ENCODE results near the gene CHAD. TPM values are rescaled to one million over a fixed set of nuclear protein-coding genes. Genes with fewer than 3 reads are reported as not detected.

CHAD gene
- total RNA-seq, 1 donor from 2014 or later = 0.12 TPM

DNA sequence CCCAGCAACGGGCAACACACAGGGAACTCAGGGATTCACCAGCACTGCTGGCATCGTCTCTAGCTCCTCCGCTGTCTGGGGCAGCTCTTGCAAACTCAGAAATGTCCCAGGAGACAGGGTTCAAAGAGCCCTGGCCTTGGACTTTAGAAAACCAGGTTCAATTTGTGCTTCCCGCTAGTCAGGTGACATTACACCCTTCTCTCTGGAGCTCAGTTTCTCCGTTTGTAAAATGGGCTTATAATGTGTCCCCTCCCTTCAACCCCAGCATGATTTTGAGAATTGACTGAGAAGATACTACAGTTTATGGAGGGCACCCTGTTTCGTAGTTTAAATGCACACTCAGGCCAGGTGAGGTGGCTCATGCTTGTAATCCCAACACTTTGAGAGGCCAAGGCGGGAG, 37.6 kb upstream of the CHAD start:
- TF ChIP-seq, protein P1, sequence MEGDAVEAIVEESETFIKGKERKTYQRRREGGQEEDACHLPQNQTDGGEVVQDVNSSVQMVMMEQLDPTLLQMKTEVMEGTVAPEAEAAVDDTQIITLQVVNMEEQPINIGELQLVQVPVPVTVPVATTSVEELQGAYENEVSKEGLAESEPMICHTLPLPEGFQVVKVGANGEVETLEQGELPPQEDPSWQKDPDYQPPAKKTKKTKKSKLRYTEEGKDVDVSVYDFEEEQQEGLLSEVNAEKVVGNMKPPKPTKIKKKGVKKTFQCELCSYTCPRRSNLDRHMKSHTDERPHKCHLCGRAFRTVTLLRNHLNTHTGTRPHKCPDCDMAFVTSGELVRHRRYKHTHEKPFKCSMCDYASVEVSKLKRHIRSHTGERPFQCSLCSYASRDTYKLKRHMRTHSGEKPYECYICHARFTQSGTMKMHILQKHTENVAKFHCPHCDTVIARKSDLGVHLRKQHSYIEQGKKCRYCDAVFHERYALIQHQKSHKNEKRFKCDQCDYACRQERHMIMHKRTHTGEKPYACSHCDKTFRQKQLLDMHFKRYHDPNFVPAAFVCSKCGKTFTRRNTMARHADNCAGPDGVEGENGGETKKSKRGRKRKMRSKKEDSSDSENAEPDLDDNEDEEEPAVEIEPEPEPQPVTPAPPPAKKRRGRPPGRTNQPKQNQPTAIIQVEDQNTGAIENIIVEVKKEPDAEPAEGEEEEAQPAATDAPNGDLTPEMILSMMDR (IDR thresholded peaks at IDR 0.05) = no peak
- H3K36me3 Mint-ChIP-seq (ENCODE audit: low read depth) = no peaks in the 10 kb centered on the region
- no peak overlapping the region for H3K4me3 Mint-ChIP-seq (ENCODE audit: unreplicated experiment)
- DNase-seq (ENCODE audit: low spot score) = no peak
- H3K4me1 Mint-ChIP-seq (ENCODE audit: low read depth) = peaks cover 22% of the 10 kb centered on the region
- H3K27me3 Mint-ChIP-seq (ENCODE audit: low read depth) = no peaks in the 10 kb centered on the region
- H3K27ac Mint-ChIP-seq (ENCODE audit: unreplicated experiment) = no peak overlapping the region
- no peaks in the 10 kb centered on the region for H3K9me3 Mint-ChIP-seq (ENCODE audit: low read depth)

DNA sequence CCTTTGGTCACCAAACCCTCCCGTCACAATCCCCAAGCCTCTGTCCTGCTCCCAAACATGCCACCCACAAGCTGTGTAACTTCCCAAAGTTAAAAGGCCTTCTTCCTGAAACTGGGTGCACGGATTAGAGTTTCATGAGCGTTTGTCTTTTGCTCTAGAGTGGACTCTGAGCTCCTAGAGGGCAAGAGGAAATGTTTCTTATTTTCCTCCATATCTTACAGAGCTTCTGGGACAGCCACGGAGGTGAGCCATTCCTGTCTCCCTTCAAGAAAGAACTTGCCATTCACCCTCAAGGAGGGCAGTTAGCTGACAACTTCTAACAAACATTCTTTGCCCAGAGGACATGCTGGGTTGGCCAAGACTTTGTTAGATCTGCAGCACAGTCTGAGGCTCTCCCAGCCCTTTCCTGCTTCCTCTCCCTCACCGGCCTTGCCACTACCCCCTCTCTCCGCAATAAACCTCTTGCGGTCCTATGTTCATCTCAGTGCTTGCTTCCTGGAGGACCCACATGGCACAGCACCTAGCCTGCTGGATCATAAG, 37.0 kb upstream of the CHAD start:
- Mint-ChIP-seq H3K4me1 (ENCODE audit: low read depth) (peaks cover 16% of the 10 kb centered on the region), H3K27ac (ENCODE audit: unreplicated experiment) (no peak overlapping the region), H3K27me3 (ENCODE audit: low read depth) (no peaks in the 10 kb centered on the region), H3K4me3 (ENCODE audit: unreplicated experiment) (no peak overlapping the region), H3K9me3 (ENCODE audit: low read depth) (no peaks in the 10 kb centered on the region), H3K36me3 (ENCODE audit: low read depth) (no peaks in the 10 kb centered on the region)
- DNase-seq (ENCODE audit: low spot score) = no peak
- TF ChIP-seq, protein P1 (IDR thresholded peaks at IDR 0.05) = no peak

DNA sequence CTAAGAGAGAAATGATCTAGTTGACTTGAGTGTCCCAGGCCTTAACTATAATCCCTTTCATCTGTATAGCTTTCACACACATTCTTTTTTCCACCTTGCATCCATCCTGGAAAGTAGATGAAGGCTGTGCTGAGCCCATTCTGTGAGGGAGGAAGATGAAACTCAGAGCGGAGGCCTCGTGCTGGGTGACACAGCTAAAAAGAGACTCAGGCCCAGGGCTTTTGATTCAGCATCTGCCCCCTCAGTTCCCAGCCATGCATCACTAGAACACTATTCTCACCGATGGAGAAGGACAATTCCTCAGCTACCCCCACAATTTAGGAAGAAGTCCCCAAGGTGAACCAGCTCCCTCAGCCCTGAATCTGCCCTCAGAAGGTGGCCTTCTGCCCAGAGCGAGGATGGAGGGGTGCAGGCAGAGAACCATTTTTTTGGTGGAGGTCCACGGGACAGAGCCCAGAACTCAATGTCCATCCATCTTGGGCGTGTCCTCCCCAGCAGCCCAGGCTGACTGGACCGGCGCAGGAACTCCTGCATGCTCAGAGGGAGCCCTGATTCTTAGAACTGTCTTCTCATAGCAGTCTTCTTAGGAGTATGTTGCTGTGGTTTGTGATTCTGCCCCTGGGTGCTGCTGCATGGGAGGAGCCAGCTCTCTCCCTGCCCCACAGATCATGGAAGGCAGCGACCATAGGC, 33.8 kb upstream of the CHAD start:
- DNase-seq (ENCODE audit: low spot score) = peak; percentile 38
- Mint-ChIP-seq H3K27ac (ENCODE audit: unreplicated experiment) (no peak overlapping the region), H3K9me3 (ENCODE audit: low read depth) (no peaks in the 10 kb centered on the region), H3K4me1 (ENCODE audit: low read depth) (peaks cover 3% of the 10 kb centered on the region), H3K4me3 (ENCODE audit: unreplicated experiment) (no peak overlapping the region), H3K27me3 (ENCODE audit: low read depth) (no peaks in the 10 kb centered on the region), H3K36me3 (ENCODE audit: low read depth) (no peaks in the 10 kb centered on the region)
- TF ChIP-seq, protein P1 (IDR thresholded peaks at IDR 0.05) = no peak

DNA sequence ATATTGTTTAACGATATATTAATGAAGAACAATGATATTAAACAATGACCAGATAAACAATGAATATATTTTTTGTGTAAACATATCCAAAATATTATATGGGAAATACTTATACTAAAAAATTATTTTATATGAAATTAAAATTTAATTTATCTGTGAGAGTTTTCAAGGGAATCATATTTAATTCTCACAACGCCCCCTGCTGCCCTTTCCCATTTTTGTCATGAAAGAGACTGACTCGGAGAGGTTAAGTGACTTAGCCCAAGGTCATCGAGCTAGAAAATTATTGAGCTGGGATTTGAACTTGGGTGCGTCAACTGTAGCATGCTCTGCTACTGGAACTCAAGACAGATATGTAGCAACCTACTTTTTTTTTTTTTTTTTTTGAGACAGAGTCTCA, 32.4 kb upstream of the CHAD start:
- Mint-ChIP-seq H3K9me3 (ENCODE audit: low read depth) (no peaks in the 10 kb centered on the region), H3K27ac (ENCODE audit: unreplicated experiment) (no peak overlapping the region), H3K4me1 (ENCODE audit: low read depth) (peaks cover 3% of the 10 kb centered on the region), H3K36me3 (ENCODE audit: low read depth) (no peaks in the 10 kb centered on the region), H3K4me3 (ENCODE audit: unreplicated experiment) (no peak overlapping the region), H3K27me3 (ENCODE audit: low read depth) (no peaks in the 10 kb centered on the region)
- TF ChIP-seq, protein P1 (IDR thresholded peaks at IDR 0.05) = peak; percentile 78
- DNase-seq (ENCODE audit: low spot score) = no peak

DNA sequence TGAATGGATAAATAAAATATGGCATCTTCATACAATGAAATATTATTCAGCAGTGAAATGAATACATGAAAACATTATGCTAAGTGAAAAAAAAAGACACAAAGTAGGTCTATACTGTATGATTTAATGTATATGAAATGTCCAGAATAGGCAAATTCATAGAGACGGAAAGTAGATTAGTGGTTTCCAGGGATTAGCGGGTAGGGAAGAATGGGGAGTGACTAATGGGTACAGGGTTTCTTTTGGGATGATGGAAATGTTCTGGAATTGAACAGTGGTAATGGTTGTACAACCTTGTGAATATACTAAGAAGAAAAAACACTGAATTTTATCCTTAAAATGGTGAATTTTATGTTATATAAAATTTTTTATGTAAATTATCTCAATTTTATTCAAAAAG, 31.0 kb upstream of the CHAD start:
- TF ChIP-seq, protein P1 (IDR thresholded peaks at IDR 0.05) = no peak
- Mint-ChIP-seq H3K4me1 (ENCODE audit: low read depth) (peaks cover 7% of the 10 kb centered on the region), H3K36me3 (ENCODE audit: low read depth) (no peaks in the 10 kb centered on the region), H3K4me3 (ENCODE audit: unreplicated experiment) (no peak overlapping the region), H3K27ac (ENCODE audit: unreplicated experiment) (no peak overlapping the region), H3K9me3 (ENCODE audit: low read depth) (no peaks in the 10 kb centered on the region), H3K27me3 (ENCODE audit: low read depth) (no peaks in the 10 kb centered on the region)
- DNase-seq (ENCODE audit: low spot score) = no peak
